H1 (cell line): Measurements from ENCODE around the gene SYT13. TPM values are rescaled to one million over a fixed set of nuclear protein-coding genes. Genes with fewer than 3 reads are reported as not detected.

Experiments
- CTCF ChIA-PET: fragments of 300-600 bp; sonication (Branson Sonifier 250); formaldehyde crosslinking; loops from one replicate; lab custom pipeline; 2021; ENCODE audit not compliant: partially characterized antibody; lab: Charles Lee
- POLR2A ChIA-PET: fragments of 300-600 bp; sonication (Branson Sonifier 250); formaldehyde crosslinking; loops from one replicate; lab custom pipeline; 2021; ENCODE audit warnings: inconsistent platforms; ENCODE audit not compliant: partially characterized antibody; lab: Charles Lee
- DNase-seq, 2 experiments: peaks; one replicate each; pipeline versions ENCODE4 v3.0.0 to v3.0.0-alpha.2; 2010 to 2022; ENCODE audit warnings: low spot score in 2 of 2, low read depth in 1 of 2, mixed read lengths in 1 of 2
- FAIRE-seq: peaks from 2 replicates; lab custom pipeline; 2011; peaks lifted over from hg19 to GRCh38; lab: Jason Lieb, UNC
- H2AFZ ChIP-seq: 2 replicates; pipeline ENCODE4 v1.8.1; 2012; ENCODE audit warnings: low read length, inconsistent platforms
- H2AK5ac ChIP-seq: 2 replicates; pipeline ENCODE4 v1.6.1; 2013; ENCODE audit warnings: low read depth, low read length
- H2BK120ac ChIP-seq: replicated peaks from 2 replicates; pipeline ENCODE3; 2013; ENCODE audit warnings: low read depth, low read length, inconsistent platforms
- H2BK12ac ChIP-seq: 2 replicates; pipeline ENCODE4 v1.6.1; 2013; ENCODE audit warnings: low read depth, low read length
- H2BK15ac ChIP-seq: 2 replicates; pipeline ENCODE4 v1.6.1; 2013; ENCODE audit warnings: low read length
- H2BK20ac ChIP-seq: 2 replicates; pipeline ENCODE4 v1.6.1; 2013; ENCODE audit warnings: low read length
- H2BK5ac ChIP-seq: 2 replicates; pipeline ENCODE4 v1.6.1; 2013; ENCODE audit warnings: low read depth, low read length
- H3K14ac ChIP-seq: 2 replicates; pipeline ENCODE4 v1.6.1; 2013; ENCODE audit warnings: inconsistent platforms; ENCODE audit not compliant: insufficient read length
- H3K18ac ChIP-seq: 2 replicates; pipeline ENCODE4 v1.6.1; 2013; ENCODE audit warnings: low read length; ENCODE audit errors: extremely low read depth
- H3K23ac ChIP-seq: 2 replicates; pipeline ENCODE4 v1.6.1; 2013; ENCODE audit warnings: inconsistent platforms; ENCODE audit not compliant: insufficient read length
- H3K23me2 ChIP-seq: 2 replicates; pipeline ENCODE4 v1.6.1; 2013; ENCODE audit warnings: low read depth, low read length
- H3K27ac ChIP-seq: 2 replicates; pipeline ENCODE4 v1.6.1; 2011; ENCODE audit warnings: low read depth, low read length, inconsistent platforms
- H3K27me3 ChIP-seq, 4 experiments: replicated peaks in 1 of 4; 1 replicate in 1 of 4; 2 replicates in 3 of 4; pipeline versions ENCODE4 v1.6.1 to v1.8.1; 2011 to 2013; ENCODE audit warnings: low read length in 3 of 4, mild to moderate bottlenecking in 3 of 4, inconsistent platforms in 2 of 4, mixed read lengths in 2 of 4, moderate library complexity in 1 of 4; ENCODE audit not compliant: control insufficient read depth in 3 of 4, insufficient read depth in 3 of 4; ENCODE audit errors: extremely low read depth in 1 of 4
- H3K36me3 ChIP-seq, 4 experiments: 2 replicates each; pipeline versions ENCODE4 v1.6.1 to v1.8.1; 2011 to 2013; ENCODE audit warnings: mild to moderate bottlenecking in 4 of 4, low read length in 3 of 4, moderate library complexity in 2 of 4, control low read depth in 1 of 4, inconsistent platforms in 1 of 4; ENCODE audit not compliant: insufficient read depth in 4 of 4, control insufficient read depth in 2 of 4
- H3K4ac ChIP-seq: replicated peaks from 2 replicates; pipeline ENCODE3; 2013; ENCODE audit warnings: low read length, low read depth, mixed read lengths, inconsistent platforms; ENCODE audit not compliant: insufficient read length
- H3K4me1 ChIP-seq, 4 experiments: replicated peaks in 1 of 4; 1 replicate in 1 of 4; 2 replicates in 3 of 4; pipeline versions ENCODE4 v1.6.1 to v1.8.1; 2011 to 2013; ENCODE audit warnings: low read length in 3 of 4, inconsistent platforms in 2 of 4, mixed read lengths in 1 of 4; ENCODE audit not compliant: insufficient read depth in 4 of 4, control insufficient read depth in 3 of 4
- H3K4me2 ChIP-seq, 2 experiments: 2 replicates each; pipeline versions ENCODE4 v1.6.1 to v1.8.1; 2011 to 2013; ENCODE audit warnings: low read depth in 2 of 2, low read length in 2 of 2, control low read depth in 1 of 2, inconsistent platforms in 1 of 2, mild to moderate bottlenecking in 1 of 2; ENCODE audit not compliant: insufficient read depth in 1 of 2
- H3K4me3 ChIP-seq, 4 experiments: fragments of 200-600, 300-600 bp in 1 of 4; sonication (generic), shearing (Covaris generic), sonication (Bioruptor Twin) in 1 of 4; 2 replicates each; pipeline versions ENCODE4 v1.5.1 to v1.8.1; 2011 to 2016; ENCODE audit warnings: low read length in 4 of 4, low read depth in 3 of 4, control low read depth in 2 of 4, inconsistent platforms in 2 of 4, mild to moderate bottlenecking in 2 of 4, mixed read lengths in 1 of 4, moderate library complexity in 1 of 4; ENCODE audit not compliant: insufficient read depth in 2 of 4; ENCODE audit errors: extremely low read depth in 1 of 4
- H3K56ac ChIP-seq: replicated peaks from 2 replicates; pipeline ENCODE3; 2013; ENCODE audit warnings: low read depth, mild to moderate bottlenecking, mixed read lengths, low read length, inconsistent platforms; ENCODE audit not compliant: insufficient read length
- H3K79me1 ChIP-seq: 2 replicates; pipeline ENCODE4 v1.6.1; 2013; ENCODE audit warnings: low read depth, low read length, control low read depth
- H3K79me2 ChIP-seq, 2 experiments: 2 replicates each; pipeline versions ENCODE4 v1.6.1 to v1.8.1; 2012 to 2013; ENCODE audit warnings: low read length in 2 of 2, mild to moderate bottlenecking in 2 of 2, inconsistent platforms in 1 of 2; ENCODE audit not compliant: insufficient read depth in 2 of 2, control insufficient read depth in 1 of 2
- H3K9ac ChIP-seq, 4 experiments: replicated peaks in 1 of 4; 1 replicate in 1 of 4; 2 replicates in 3 of 4; pipeline versions ENCODE4 v1.6.1 to v1.8.1; 2011 to 2013; ENCODE audit warnings: low read depth in 3 of 4, low read length in 3 of 4, control low read depth in 2 of 4, mild to moderate bottlenecking in 2 of 4, moderate library complexity in 2 of 4, inconsistent platforms in 1 of 4; ENCODE audit errors: extremely low read depth in 1 of 4
- H3K9me3 ChIP-seq, 2 experiments: 2 replicates each; pipeline versions ENCODE4 v1.6.1 to v1.8.1; 2012 to 2013; ENCODE audit warnings: mild to moderate bottlenecking in 2 of 2, moderate library complexity in 2 of 2, control low read depth in 1 of 2, inconsistent platforms in 1 of 2, low read depth in 1 of 2, low read length in 1 of 2, mixed read lengths in 1 of 2; ENCODE audit not compliant: insufficient read depth in 2 of 2
- H4K20me1 ChIP-seq, 2 experiments: replicated peaks in 1 of 2; 2 replicates each; pipeline versions ENCODE3 to v1.8.1; 2011 to 2013; ENCODE audit warnings: inconsistent platforms in 2 of 2, low read length in 2 of 2, mild to moderate bottlenecking in 1 of 2; ENCODE audit not compliant: insufficient read depth in 2 of 2, control insufficient read depth in 1 of 2
- H4K5ac ChIP-seq: 2 replicates; pipeline ENCODE4 v1.6.1; 2013; ENCODE audit warnings: low read length, low read depth, mixed read lengths, inconsistent platforms; ENCODE audit not compliant: insufficient read length
- H4K8ac ChIP-seq: 2 replicates; pipeline ENCODE4 v1.8.0; 2013; ENCODE audit warnings: mild to moderate bottlenecking, moderate library complexity, low read length, inconsistent platforms; ENCODE audit not compliant: insufficient read depth; ENCODE audit errors: extremely low read depth
- H4K91ac ChIP-seq: replicated peaks from 2 replicates; pipeline ENCODE3; 2013; ENCODE audit warnings: low read length, mixed read lengths, inconsistent platforms; ENCODE audit not compliant: insufficient read length
- CBX5 ChIP-seq: fragments of 300-800, 300-1000 bp; sonication (generic); IDR thresholded peaks from 2 replicates; pipeline ENCODE4 v1.7.1; 2016; ENCODE audit warnings: antibody characterized with exemption, low read length, low read depth
- CTBP2 ChIP-seq: IDR thresholded peaks from 2 replicates; pipeline ENCODE4 v1.7.0; 2011; ENCODE audit warnings: borderline replicate concordance, mild to moderate bottlenecking, moderate library complexity, mixed read lengths, low read length; ENCODE audit not compliant: insufficient read depth, insufficient read length
- EZH2 ChIP-seq: fragments of 200-600 bp; sonication (generic); IDR thresholded peaks from 2 replicates; pipeline ENCODE4 v1.7.1; 2012; ENCODE audit warnings: low read depth, mild to moderate bottlenecking, moderate library complexity, low read length, inconsistent platforms; ENCODE audit not compliant: severe bottlenecking
- MAX ChIP-seq: IDR thresholded peaks from 2 replicates; pipeline ENCODE4 v1.6.1; 2012; ENCODE audit warnings: inconsistent platforms
- POLR2AphosphoS5 ChIP-seq: IDR thresholded peaks from 2 replicates; pipeline ENCODE4 v1.6.1; 2011; ENCODE audit warnings: low read depth, low read length
- RNF2 ChIP-seq: fragments of 200-900, 300-1000 bp; sonication (generic); IDR thresholded peaks from 2 replicates; pipeline ENCODE4 v1.7.1; 2016; ENCODE audit warnings: borderline replicate concordance, low read depth, mild to moderate bottlenecking, antibody characterized with exemption, low read length; ENCODE audit not compliant: poor library complexity, severe bottlenecking; ENCODE audit errors: missing control alignments
- SIN3A ChIP-seq, 2 experiments: IDR thresholded peaks in 1 of 2; conservative IDR thresholded peaks in 1 of 2; 2 replicates each; pipeline ENCODE4 v1.6.1; 2011 to 2012; ENCODE audit warnings: low read length in 2 of 2, improper control_type of control experiment in 1 of 2, low read depth in 1 of 2, mild to moderate bottlenecking in 1 of 2
- SIX5 ChIP-seq: IDR thresholded peaks from 2 replicates; pipeline ENCODE4 v1.6.1; 2011; ENCODE audit warnings: mild to moderate bottlenecking, low read depth, low read length
- TEAD4 ChIP-seq: IDR thresholded peaks from 2 replicates; pipeline ENCODE4 v1.6.1; 2012; ENCODE audit warnings: low read depth, low read length, inconsistent platforms, mixed read lengths
- YY1 ChIP-seq: IDR thresholded peaks from 2 replicates; pipeline ENCODE4 v1.6.1; 2011; ENCODE audit warnings: low read depth, mild to moderate bottlenecking, low read length
- WGBS, 2 experiments: shearing (Covaris generic) in 1 of 2; methylation state at CpG; one replicate each; pipeline versions ENCODE4 v1.1.6 to v1.1.7; 2013 to 2015; ENCODE audit warnings: low lambda C conversion rate in 2 of 2, mixed read lengths in 2 of 2, inconsistent platforms in 1 of 2, low coverage in 1 of 2, missing lambda C conversion rate in 1 of 2; ENCODE audit not compliant: insufficient replicate concordance in 2 of 2, insufficient coverage in 1 of 2, insufficient read length in 1 of 2; ENCODE audit errors: extremely low coverage in 1 of 2, missing lambda C conversion rate in 1 of 2; 5-methylcytosine and 5-hydroxymethylcytosine counted together
- polyA plus RNA-seq, 7 experiments: library from polyadenylated mRNA; depleted of rRNA in 3 of 7; stranded (reverse) in 5 of 7; unstranded in 2 of 7; fragments of >200 nt in 5 of 7; fragments of 200-250 nt in 2 of 7; gene quantifications; 1 replicate in 5 of 7; 2 replicates in 1 of 7; 4 replicates in 1 of 7; pipeline versions ENCODE4 v1.2.1 to v1.2.3, GENCODE V29; 2011 to 2013; ENCODE audit warnings: missing spikeins in 2 of 7, mixed read lengths in 2 of 7
- total RNA-seq: library from RNA; stranded (reverse); fragmentation: NEBNext Ultra II Directional; extraction: Animal tissue kit (Norgen Biotek cat#: 25700); gene quantifications from 2 replicates; pipeline ENCODE4 v1.2.1, GENCODE V29; 2021

SYT13 gene
- total and polyA plus RNA-seq, 2 of the 8 experiments (the other 6 are each of a cell fraction or from before 2014, with no cell fraction given): 4.8 to 13.2 TPM

DNA sequence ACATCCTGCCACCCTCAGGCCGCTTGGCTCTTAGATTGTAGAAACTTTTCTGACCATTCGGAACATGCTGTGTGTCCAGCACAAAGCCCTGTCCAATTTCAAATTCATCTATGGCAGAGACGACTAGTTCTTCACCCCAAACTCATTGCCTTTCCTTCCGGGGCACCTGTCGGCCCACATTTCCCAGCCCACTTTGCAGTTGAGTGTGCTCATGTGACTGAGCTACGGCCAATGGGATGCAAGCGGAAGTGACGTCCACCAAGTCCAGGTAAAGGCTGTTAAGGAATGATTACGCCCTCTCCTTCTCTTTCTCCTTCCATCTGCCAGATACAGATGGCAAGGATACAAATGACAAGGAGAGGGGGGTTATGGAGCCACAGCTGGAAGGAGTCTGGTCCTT is 32.5 kb downstream of the SYT13 start:
- ChIA-PET CTCF (interaction anchor here (0.6 to 5.5 kb wide), 18 partner anchors 11 to 319 kb away, joined by 3 to 64 read pairs (median 8); partner anchors contain the start of gene SYT13), POLR2A (interaction anchor here (1.5 kb wide), 1 partner anchor 10 kb away, joined by 5 read pairs; no protein-coding TSS in a partner anchor)
- 85% methylated on average over 9 of the region's 9 CpGs; no CpG with 5 or more reads in 1 of the 2 experiments for WGBS, 2 experiments
- Histone ChIP-seq H4K91ac (no peak overlapping the region), H3K56ac (no peak overlapping the region), H3K4me3 (no peak overlapping the region), H3K9ac (no peak overlapping the region), H4K5ac (no peak overlapping the region), H2BK20ac (no peak overlapping the region), H3K36me3 (no peaks in the 10 kb centered on the region), H4K20me1 (peaks cover 0 to under 1% of the 10 kb centered on the region in 2 experiments), H3K4me2 (no peak overlapping the region), H2BK12ac (no peak overlapping the region), H2AFZ (no peak overlapping the region), H3K18ac (no peak overlapping the region), H3K14ac (no peak overlapping the region), H3K79me2 (no peaks in the 10 kb centered on the region), H2BK120ac (no peak overlapping the region), H2AK5ac (no peak overlapping the region), H3K4me1 (no peaks in the 10 kb centered on the region; a peak in 1 of 7 replicates), H2BK15ac (no peak overlapping the region), H3K79me1 (no peaks in the 10 kb centered on the region; the same call in 1 of the 2 replicates), H3K27ac (no peak overlapping the region), H3K23me2 (no peaks in the 10 kb centered on the region), H3K9me3 (no peaks in the 10 kb centered on the region), H3K27me3 (no peaks in the 10 kb centered on the region), H3K23ac (no peak overlapping the region), H3K4ac (no peak overlapping the region), H4K8ac (no peak overlapping the region), H2BK5ac (no peak overlapping the region)
- TF ChIP-seq RNF2: no peak
- no peak for TF ChIP-seq CTBP2
- TF ChIP-seq EZH2: no peak
- no peak for TF ChIP-seq POLR2AphosphoS5
- TF ChIP-seq MAX: no peak
- no peak for TF ChIP-seq SIX5
- TF ChIP-seq SIN3A (conservative IDR thresholded peaks at IDR 0.05 in 1 of 2, IDR thresholded peaks at IDR 0.05 in 1 of 2; ENCODE audit: low read depth in 1 of 2, low read length in 2 of 2): no peak
- no peak for TF ChIP-seq CBX5
- no peak for TF ChIP-seq TEAD4
- no peak for TF ChIP-seq YY1
- FAIRE-seq: no peak
- DNase-seq: no peak
